Right lobe of liver (tissue), 6 donors: ENCODE measurements around the gene RPUSD1. TPM values are rescaled to one million over a fixed set of nuclear protein-coding genes. Genes with fewer than 3 reads are reported as not detected.

ENCODE experiments used
- ATAC-seq, 4 donors: fragments of 200-7000 bp; cut with Tn5 transposase; one replicate each; pipeline ENCODE4 v1.9.1; 2020; ENCODE audit warnings: mild to moderate bottlenecking in 4 of 4, moderate library complexity in 4 of 4
- DNase-seq, 3 donors: peaks; one replicate each; pipeline ENCODE4 v3.0.0-alpha.2; 2020
- H3K27ac ChIP-seq, 3 donors: fragments of 200-600 bp; one replicate each; pipeline ENCODE4 v1.8.0; 2022
- H3K27me3 ChIP-seq, 2 donors: fragments of 200-600 bp; one replicate each; pipeline ENCODE4 v1.8.0; 2022
- H3K36me3 ChIP-seq, 4 donors: fragments of 200-600 bp; sonication (generic) in 1 of 4; one replicate each; pipeline versions ENCODE4 v1.5.1 to v1.8.0; 2017 to 2022; ENCODE audit warnings: control low read depth in 1 of 4
- H3K4me1 ChIP-seq, 4 donors: fragments of 200-600 bp; sonication (generic) in 1 of 4; one replicate each; pipeline versions ENCODE4 v1.5.1 to v1.8.0; 2017 to 2022; ENCODE audit warnings: control low read depth in 1 of 4
- H3K4me3 ChIP-seq, 3 donors: fragments of 200-600 bp; one replicate each; pipeline ENCODE4 v1.8.0; 2022
- H3K9me3 ChIP-seq, 4 donors: fragments of 200-600 bp; sonication (generic) in 1 of 4; one replicate each; pipeline versions ENCODE4 v1.5.1 to v1.8.0; 2017 to 2022; ENCODE audit warnings: control low read depth in 1 of 4
- CTCF ChIP-seq, 4 donors: fragments of 200-600 bp in 3 of 4; fragments of 450-650 bp in 1 of 4; IDR thresholded peaks; one replicate each; pipeline versions ENCODE4 v1.5.1 to v1.8.0; 2016 to 2022; ENCODE audit warnings: antibody characterized with exemption in 4 of 4, mild to moderate bottlenecking in 2 of 4
- POLR2A ChIP-seq: fragments of 450-650 bp; IDR thresholded peaks from one replicate; pipeline ENCODE4 v1.6.1; 2017; ENCODE audit warnings: antibody characterized with exemption, mild to moderate bottlenecking
- WGBS: methylation state at CpG from one replicate; pipeline ENCODE4 v1.1.6; 2018; ENCODE audit warnings: low coverage, low lambda C conversion rate; ENCODE audit not compliant: insufficient coverage; ENCODE audit errors: missing lambda C conversion rate; 5-methylcytosine and 5-hydroxymethylcytosine counted together
- intact Hi-C, 2 donors: fragments of 100-400 bp; cut with DNase I; formaldehyde crosslinking; loops; one replicate each; pipeline versions ENCODE4 v1.11.2 to v1.14.1; 2022
- microRNA counts: library from miRNA; unstranded; fragments of <30 nt; microRNA quantifications from one replicate; lab custom pipeline; 2016
- microRNA-seq, 2 donors: library from miRNA; unstranded; fragments of <30 nt; microRNA quantifications; one replicate each; pipeline ENCODE4, GENCODE V29; 2019 to 2020
- small RNA-seq, 2 experiments: library from RNA; depleted of rRNA; stranded (forward); fragments of <200 nt; gene quantifications; one replicate each; pipeline ENCODE3, GENCODE V24; 2016
- total RNA-seq, 6 experiments: library from RNA; depleted of rRNA in 2 of 6; stranded (reverse); fragments of >200 nt in 2 of 6; fragmentation: NEBNext Ultra II Directional in 3 of 6; extraction: Animal tissue kit (Norgen Biotek cat#: 25700) in 3 of 6; gene quantifications; one replicate each; pipeline versions ENCODE4 v1.1.0 to v1.2.4, GENCODE V29; 2016 to 2023
- donor health status: DM: no; HTN: yes; CAD: no.
- donor health status: DM: no; HTN: no; CAD: no.
- donor health status: DM: no; HTN: no; CAD: no.
- donor health status: DM: no; HTN: yes; CAD: no.
- donor health status: DM: no; HTN: yes; CAD: no.

RPUSD1 gene
- total RNA-seq, 6 experiments from 2014 or later: 5.1 to 16.2 (median 6.6) TPM

- TF ChIP-seq POLR2A (no peak), CTCF (IDR thresholded peaks at IDR 0.05) (no peak)
- no peak for ATAC-seq
- DNase-seq: no peak
- Histone ChIP-seq H3K27ac (no peak overlapping the region), H3K27me3 (no peaks in the 10 kb centered on the region), H3K9me3 (no peaks in the 10 kb centered on the region), H3K36me3 (peaks cover 0 to 34% (median 3%) of the 10 kb centered on the region in 4 donors), H3K4me1 (peaks cover 0 to 12% (median 5%) of the 10 kb centered on the region in 4 donors), H3K4me3 (no peak overlapping the region)
- intact Hi-C loops: no loop called here
- 77% methylated on average over 10 of the region's 13 CpGs for WGBS
Observed at GRCh38 chr16:735982-736453, 52.2 kb downstream of the RPUSD1 start.

GRCh38 chr16:734981-735881 lies 53.0 kb downstream of the RPUSD1 start:
- DNase-seq (peak in 1 of 3 donors; percentile 51), ATAC-seq (no peak)
- Histone ChIP-seq H3K9me3 (no peaks in the 10 kb centered on the region), H3K27ac (no peak overlapping the region), H3K4me1 (peaks cover 0 to 10% (median 4%) of the 10 kb centered on the region in 4 donors), H3K27me3 (no peaks in the 10 kb centered on the region), H3K4me3 (no peak overlapping the region), H3K36me3 (peaks cover 0 to 34% (median 3%) of the 10 kb centered on the region in 4 donors)
- TF ChIP-seq POLR2A: no peak
- TF ChIP-seq CTCF (IDR thresholded peaks at IDR 0.05): no peak
- WGBS: 78% methylated on average over 7 of the region's 25 CpGs
- intact Hi-C loops: no loop called here

MicroRNA genes within 50 kb of the gene (microRNA counts, 767-probe panel; counts per million panel counts)
- 237 counts per million for microRNA hsa-miR-662 (lab: Ali Mortazavi, UCI)

Small RNA genes within 50 kb of the gene (microRNA-seq; reads per million reads assigned to microRNA genes)
- 0 reads per million in 2 donors for gene MIR662

Small RNA genes within 50 kb of the gene (small RNA-seq; reads per million reads assigned to genes)
- gene MIR662: 0 reads per million in 2 experiments

Other genes with a start within 250 kb of the RPUSD1 start
- not detected for gene PRR35, start 228.0 kb downstream of the RPUSD1 start, total RNA-seq
- gene NHLRC4, start 221.4 kb downstream of the RPUSD1 start, total RNA-seq: under 1 TPM in 5 of 6 experiments, not detected in 1; 0.12 to 0.33 (median 0.28) TPM
- 10 to 100 TPM; 19.5 to 32.0 (median 27.8) TPM for gene PIGQ, start 218.4 kb downstream of the RPUSD1 start, total RNA-seq
- gene RAB40C, start 198.3 kb downstream of the RPUSD1 start, total RNA-seq: 10 to 100 TPM in 5 of 6 experiments, 1 to 10 TPM in 1; 10.0 to 14.1 (median 12.0) TPM
- gene WFIKKN1, start 157.4 kb downstream of the RPUSD1 start, total RNA-seq: under 1 TPM; 0.43 to 0.70 (median 0.56) TPM
- gene METTL26, start 152.1 kb downstream of the RPUSD1 start, total RNA-seq: 100 to 1,000 TPM in 1 of 6 experiments, 10 to 100 TPM in 5; 22.7 to 126 (median 32.6) TPM
- 100 to 1,000 TPM in 2 of 6 experiments, 10 to 100 TPM in 4; 48.8 to 130 (median 76.7) TPM for gene MCRIP2, start 146.6 kb downstream of the RPUSD1 start, total RNA-seq
- gene WDR90, start 139.0 kb downstream of the RPUSD1 start, total RNA-seq: 10 to 100 TPM in 4 of 6 experiments, 1 to 10 TPM in 2; 7.2 to 18.1 (median 11.8) TPM
- gene RHOT2, start 120.2 kb downstream of the RPUSD1 start, total RNA-seq: 10 to 100 TPM; 28.5 to 44.8 (median 40.3) TPM
- gene RHBDL1, start 112.7 kb downstream of the RPUSD1 start, total RNA-seq: 1 to 10 TPM in 1 of 6 experiments, under 1 TPM in 5; 0.37 to 1.1 (median 0.60) TPM
- 10 to 100 TPM; 37.3 to 69.6 (median 54.3) TPM for gene STUB1, start 108.0 kb downstream of the RPUSD1 start, total RNA-seq
- 10 to 100 TPM; 26.9 to 68.1 (median 36.9) TPM for gene JMJD8, start 104.0 kb downstream of the RPUSD1 start, total RNA-seq
- gene WDR24, start 98.0 kb downstream of the RPUSD1 start, total RNA-seq: 10 to 100 TPM in 1 of 6 experiments, 1 to 10 TPM in 5; 5.5 to 11.7 (median 9.7) TPM
- gene FBXL16, start 82.6 kb downstream of the RPUSD1 start, total RNA-seq: 1 to 10 TPM in 2 of 6 experiments, under 1 TPM in 1, not detected in 3; 0.05 to 2.3 (median 1.7) TPM
- gene METRN, start 73.3 kb downstream of the RPUSD1 start, total RNA-seq: 10 to 100 TPM; 14.0 to 43.7 (median 26.2) TPM
- gene ANTKMT, start 67.2 kb downstream of the RPUSD1 start, total RNA-seq: 10 to 100 TPM; 19.7 to 56.0 (median 28.2) TPM
- under 1 TPM in 1 of 6 experiments, not detected in 5; 0.31 TPM for gene CCDC78, start 61.9 kb downstream of the RPUSD1 start, total RNA-seq
- gene HAGHL, start 61.3 kb downstream of the RPUSD1 start, total RNA-seq: 1 to 10 TPM in 4 of 6 experiments, under 1 TPM in 2; 0.83 to 2.5 (median 1.3) TPM
- gene CIAO3, start 47.4 kb downstream of the RPUSD1 start, total RNA-seq: 10 to 100 TPM; 11.9 to 26.1 (median 17.3) TPM
- gene MSLN, start 27.6 kb downstream of the RPUSD1 start, total RNA-seq: under 1 TPM in 1 of 6 experiments, not detected in 5; 0.25 TPM
- gene CHTF18, start 239 bp upstream of the RPUSD1 start, total RNA-seq: 1 to 10 TPM; 2.9 to 7.8 (median 4.6) TPM
- gene GNG13, start 12.4 kb upstream of the RPUSD1 start, total RNA-seq: not detected
- gene LMF1, start 182.6 kb upstream of the RPUSD1 start, total RNA-seq: 10 to 100 TPM; 10.9 to 20.0 (median 13.8) TPM
- gene SOX8, start 193.4 kb upstream of the RPUSD1 start, total RNA-seq: under 1 TPM in 3 of 6 experiments, not detected in 3; 0.07 to 0.13 (median 0.09) TPM